Brain microvascular endothelial cell (primary cell): ENCODE data around the gene WBP11.

Experiments
- DNase-seq: peaks from one replicate; pipeline ENCODE4 v3.0.0-alpha.2; 2020
- H3K27ac ChIP-seq: fragments of 250-450 bp; sonication (Bioruptor Pico); 2 replicates; pipeline ENCODE4 v1.5.1; 2020; ENCODE audit warnings: mild to moderate bottlenecking, moderate library complexity
- H3K27me3 ChIP-seq: fragments of 250-450 bp; sonication (Bioruptor Pico); replicated peaks from 2 replicates; pipeline ENCODE4 v1.5.1; 2020; ENCODE audit warnings: mild to moderate bottlenecking
- H3K36me3 ChIP-seq: fragments of 250-450 bp; sonication (Bioruptor Pico); replicated peaks from 2 replicates; pipeline ENCODE4 v1.5.1; 2020; ENCODE audit warnings: mild to moderate bottlenecking
- H3K4me3 ChIP-seq: 2 replicates; pipeline ENCODE4 v1.5.1; 2011; ENCODE audit warnings: low read depth, mild to moderate bottlenecking, control low read depth, low read length, moderate library complexity
- CTCF ChIP-seq: IDR thresholded peaks from 2 replicates; pipeline ENCODE4 v1.5.1; 2011; ENCODE audit warnings: low read depth, mild to moderate bottlenecking, moderate library complexity, low read length, control low read depth, inconsistent platforms; ENCODE audit errors: missing control alignments
- in situ Hi-C: cut with HindIII; loops from 2 replicates; pipeline ENCODE4 v1.10.0; 2017; ENCODE audit warnings: low sequenced_read_pairs, low pct_ligation_motif_present

The WBP11 gene

GRCh38 chr12:14840616-14841015 lies 37.3 kb upstream of the WBP11 start:
- H3K27me3 ChIP-seq, result no peaks in the 10 kb centered on the region
- H3K36me3 ChIP-seq, result no peaks in the 10 kb centered on the region
- no peak for DNase-seq
- H3K27ac ChIP-seq, result no peak overlapping the region
- H3K4me3 ChIP-seq, result no peak overlapping the region
- in situ Hi-C loops, result no loop called here
- no peak for TF ChIP-seq CTCF

- no peak for DNase-seq
- Histone ChIP-seq H3K36me3 (no peaks in the 10 kb centered on the region), H3K27ac (no peak overlapping the region), H3K27me3 (no peaks in the 10 kb centered on the region), H3K4me3 (no peak overlapping the region)
- TF ChIP-seq CTCF, result no peak
- in situ Hi-C loops, result no loop called here
Measured at GRCh38 chr12:14839262-14839661, 36.0 kb upstream of the WBP11 start.

- Histone ChIP-seq H3K36me3 (no peaks in the 10 kb centered on the region), H3K27me3 (no peaks in the 10 kb centered on the region), H3K27ac (peak overlapping the region; percentile 94), H3K4me3 (peak overlapping the region; percentile 29)
- DNase-seq, result peak; percentile 93
- in situ Hi-C loops, result no loop called here
- no peak for TF ChIP-seq CTCF
Measured at GRCh38 chr12:14836336-14837210, 33.3 kb upstream of the WBP11 start.

GRCh38 chr12:14834509-14834908 lies 31.2 kb upstream of the WBP11 start:
- Histone ChIP-seq H3K36me3 (no peaks in the 10 kb centered on the region), H3K27ac (peak overlapping the region; percentile 94), H3K27me3 (no peaks in the 10 kb centered on the region), H3K4me3 (no peak overlapping the region)
- DNase-seq, result no peak
- TF ChIP-seq CTCF, result no peak
- in situ Hi-C loops, result no loop called here

- TF ChIP-seq CTCF, result no peak
- in situ Hi-C loops, result no loop called here
- no peak for DNase-seq
- no peak overlapping the region for H3K4me3 ChIP-seq
- H3K27ac ChIP-seq, result peak overlapping the region; percentile 24
- no peaks in the 10 kb centered on the region for H3K36me3 ChIP-seq
- no peaks in the 10 kb centered on the region for H3K27me3 ChIP-seq
Measured at GRCh38 chr12:14833952-14834351, 30.7 kb upstream of the WBP11 start.

GRCh38 chr12:14833336-14833735 lies 30.1 kb upstream of the WBP11 start:
- H3K4me3 ChIP-seq, result no peak overlapping the region
- no peak overlapping the region for H3K27ac ChIP-seq
- DNase-seq, result no peak
- H3K27me3 ChIP-seq, result no peaks in the 10 kb centered on the region
- TF ChIP-seq CTCF, result no peak
- no peaks in the 10 kb centered on the region for H3K36me3 ChIP-seq
- in situ Hi-C loops, result no loop called here
